Kidney epithelial cell (primary cell): ENCODE results near the gene CHST6. TPM values are rescaled to one million over a fixed set of nuclear protein-coding genes. Genes with fewer than 3 reads are reported as not detected.

Experiments used
- DNase-seq: peaks from one replicate; pipeline ENCODE4 v3.0.0-alpha.2; 2010; ENCODE audit warnings: low read depth
- H3K27me3 ChIP-seq: 2 replicates; pipeline ENCODE4 v1.6.0; 2011; ENCODE audit warnings: low read length; ENCODE audit not compliant: control insufficient read depth, insufficient read depth
- H3K36me3 ChIP-seq: 2 replicates; pipeline ENCODE4 v1.5.1; 2011; ENCODE audit warnings: low read length; ENCODE audit not compliant: control insufficient read depth, insufficient read depth
- H3K4me3 ChIP-seq: 2 replicates; pipeline ENCODE4 v1.5.1; 2011; ENCODE audit warnings: low read depth, mild to moderate bottlenecking, control low read depth, low read length
- total RNA-seq: library from RNA; depleted of rRNA; stranded (reverse); fragments of >200 nt; gene quantifications from 2 replicates; pipeline ENCODE4 v1.2.3, GENCODE V29; 2015
- TF ChIP-seq, protein P1 (sequence below): IDR thresholded peaks from 2 replicates; pipeline ENCODE4 v1.5.1; 2011; ENCODE audit warnings: mild to moderate bottlenecking, moderate library complexity, low read length, control low read depth, inconsistent platforms; ENCODE audit not compliant: insufficient read depth, poor library complexity, severe bottlenecking

Gene CHST6
- total RNA-seq, 1 donor from 2014 or later = 2.4 TPM

DNA sequence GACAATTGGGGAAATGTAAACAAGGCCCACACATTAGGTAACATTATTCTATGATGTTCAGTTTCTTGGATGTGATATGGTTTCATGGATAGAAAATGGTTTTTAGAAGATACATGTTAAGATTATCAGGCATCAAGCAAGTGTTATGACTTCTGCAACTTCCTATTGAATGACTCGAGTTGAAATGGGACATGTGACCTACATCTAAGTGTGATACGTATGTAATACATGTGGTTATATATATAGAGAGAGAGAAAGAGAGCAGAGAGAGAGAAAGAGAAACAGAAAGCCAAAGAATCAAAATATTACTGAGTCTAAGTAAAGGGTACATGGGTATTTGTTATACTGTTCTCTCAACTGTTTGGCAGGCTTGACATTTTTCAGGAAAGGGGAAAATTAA is 32.4 kb downstream of the CHST6 start:
- Histone ChIP-seq H3K27me3 (no peaks in the 10 kb centered on the region), H3K36me3 (no peaks in the 10 kb centered on the region), H3K4me3 (peak overlapping the region; percentile 97)
- TF ChIP-seq, protein P1, sequence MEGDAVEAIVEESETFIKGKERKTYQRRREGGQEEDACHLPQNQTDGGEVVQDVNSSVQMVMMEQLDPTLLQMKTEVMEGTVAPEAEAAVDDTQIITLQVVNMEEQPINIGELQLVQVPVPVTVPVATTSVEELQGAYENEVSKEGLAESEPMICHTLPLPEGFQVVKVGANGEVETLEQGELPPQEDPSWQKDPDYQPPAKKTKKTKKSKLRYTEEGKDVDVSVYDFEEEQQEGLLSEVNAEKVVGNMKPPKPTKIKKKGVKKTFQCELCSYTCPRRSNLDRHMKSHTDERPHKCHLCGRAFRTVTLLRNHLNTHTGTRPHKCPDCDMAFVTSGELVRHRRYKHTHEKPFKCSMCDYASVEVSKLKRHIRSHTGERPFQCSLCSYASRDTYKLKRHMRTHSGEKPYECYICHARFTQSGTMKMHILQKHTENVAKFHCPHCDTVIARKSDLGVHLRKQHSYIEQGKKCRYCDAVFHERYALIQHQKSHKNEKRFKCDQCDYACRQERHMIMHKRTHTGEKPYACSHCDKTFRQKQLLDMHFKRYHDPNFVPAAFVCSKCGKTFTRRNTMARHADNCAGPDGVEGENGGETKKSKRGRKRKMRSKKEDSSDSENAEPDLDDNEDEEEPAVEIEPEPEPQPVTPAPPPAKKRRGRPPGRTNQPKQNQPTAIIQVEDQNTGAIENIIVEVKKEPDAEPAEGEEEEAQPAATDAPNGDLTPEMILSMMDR = no peak
- DNase-seq = no peak

DNA sequence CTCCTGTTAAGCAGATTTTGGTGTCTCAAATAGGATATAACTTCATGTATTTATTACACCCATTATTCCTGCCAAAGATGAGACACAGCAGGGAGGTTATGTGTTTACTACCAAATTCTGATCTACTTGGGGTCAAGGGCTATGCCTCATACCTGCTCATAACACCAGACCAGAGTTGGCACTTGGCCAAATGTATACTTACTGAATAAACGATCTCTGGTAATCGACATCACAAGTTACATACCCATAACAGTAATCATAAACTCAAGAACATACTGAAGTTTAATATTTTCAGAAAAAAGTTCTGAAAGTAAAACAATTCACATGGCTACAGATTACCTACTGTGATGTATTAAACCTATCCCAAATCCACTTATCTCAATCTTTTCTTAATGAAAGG is 33.7 kb downstream of the CHST6 start:
- H3K27me3 ChIP-seq = no peaks in the 10 kb centered on the region
- no peak for DNase-seq
- TF ChIP-seq, protein P1 = no peak
- H3K36me3 ChIP-seq = no peaks in the 10 kb centered on the region
- H3K4me3 ChIP-seq = no peak overlapping the region

DNA sequence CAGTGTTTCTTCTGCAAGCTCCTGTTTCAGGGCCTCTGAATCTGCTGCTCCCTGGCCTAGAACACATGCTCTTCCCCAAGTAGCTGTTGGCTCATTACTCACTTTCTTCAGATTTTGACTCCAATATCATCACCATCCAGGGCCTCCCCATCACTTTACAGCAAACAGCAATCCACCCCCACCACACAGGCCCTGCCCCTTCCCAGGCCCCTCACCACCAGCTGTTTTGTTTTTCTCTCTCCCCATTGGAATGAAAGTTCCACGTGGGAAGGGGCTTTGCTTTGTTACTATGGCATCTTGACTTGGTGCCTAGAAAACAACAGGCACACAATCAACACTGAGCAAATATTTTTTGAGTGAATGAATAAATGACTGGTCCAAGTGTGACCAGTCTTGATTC is 34.8 kb downstream of the CHST6 start:
- Histone ChIP-seq H3K27me3 (no peaks in the 10 kb centered on the region), H3K4me3 (no peak overlapping the region), H3K36me3 (no peaks in the 10 kb centered on the region)
- no peak for DNase-seq
- TF ChIP-seq, protein P1 = no peak

DNA sequence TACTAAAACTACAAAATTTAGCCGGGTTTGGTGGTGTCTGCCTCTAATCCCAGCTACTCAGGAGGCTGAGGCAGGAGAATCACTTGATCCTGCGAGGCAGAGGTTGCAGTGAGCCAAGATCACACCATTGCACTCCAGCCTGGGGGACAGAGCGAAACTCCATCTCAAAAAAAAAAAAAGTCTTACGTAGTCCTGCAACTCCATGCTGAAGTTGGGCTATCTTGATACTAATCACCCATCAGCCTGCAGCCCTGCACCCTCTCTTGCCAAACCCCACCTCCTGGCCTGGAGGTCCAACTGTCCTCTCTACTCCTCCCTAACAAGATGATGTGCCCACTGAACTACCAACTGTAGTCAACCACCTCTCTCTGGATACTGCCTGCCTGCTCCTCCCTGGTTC is 35.5 kb downstream of the CHST6 start:
- Histone ChIP-seq H3K36me3 (no peaks in the 10 kb centered on the region), H3K4me3 (no peak overlapping the region), H3K27me3 (no peaks in the 10 kb centered on the region)
- no peak for DNase-seq
- TF ChIP-seq, protein P1 = no peak

DNA sequence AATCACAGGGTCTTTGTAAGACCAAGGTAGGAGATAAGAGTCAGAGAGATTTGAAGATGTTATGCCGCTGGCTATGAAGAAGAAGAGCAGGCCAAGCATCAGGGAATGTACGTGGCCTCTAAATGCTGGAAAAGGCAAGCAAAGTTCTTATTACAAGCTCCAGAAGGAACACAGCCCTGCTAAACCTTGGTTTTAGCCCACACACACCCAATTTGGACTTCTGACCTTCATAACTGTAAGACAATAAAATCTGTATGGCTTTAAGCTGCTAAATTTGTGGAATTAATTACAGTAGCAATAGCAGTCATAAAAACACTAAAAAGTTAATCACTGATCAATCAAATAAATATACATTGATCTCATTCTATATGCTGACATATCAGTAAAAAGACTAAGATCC is 36.8 kb downstream of the CHST6 start:
- H3K4me3 ChIP-seq = no peak overlapping the region
- H3K36me3 ChIP-seq = no peaks in the 10 kb centered on the region
- TF ChIP-seq, protein P1 = no peak
- no peak for DNase-seq
- H3K27me3 ChIP-seq = no peaks in the 10 kb centered on the region

DNA sequence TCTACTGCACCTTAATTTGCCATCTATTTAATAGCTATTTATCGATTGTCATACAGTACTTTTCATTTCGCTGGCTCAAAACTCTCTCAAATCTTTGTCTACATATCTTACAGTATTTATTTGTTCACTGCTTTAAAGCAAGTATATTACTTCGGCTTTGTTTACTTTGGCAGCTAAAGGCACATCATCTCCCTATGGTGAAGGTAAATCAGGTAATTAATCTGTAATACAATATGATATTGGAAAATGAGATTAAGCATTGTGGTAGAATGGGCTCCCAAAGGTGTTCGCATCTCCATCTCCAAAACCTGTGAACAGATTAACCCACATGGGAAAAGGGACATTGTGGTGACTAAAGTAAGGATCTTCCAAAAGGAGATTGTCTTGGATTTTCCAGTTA is 37.2 kb downstream of the CHST6 start:
- TF ChIP-seq, protein P1 = no peak
- no peak overlapping the region for H3K4me3 ChIP-seq
- no peaks in the 10 kb centered on the region for H3K36me3 ChIP-seq
- H3K27me3 ChIP-seq = no peaks in the 10 kb centered on the region
- DNase-seq = no peak
